Mucosa of descending colon (tissue), 3 donors: Measurements from ENCODE around the gene RNF144A. TPM values are rescaled to one million over a fixed set of nuclear protein-coding genes. Genes with fewer than 3 reads are reported as not detected.

Experiments
- ATAC-seq: fragments of 200-7000 bp; cut with Tn5 transposase; one replicate; pipeline ENCODE4 v1.9.1; 2020; ENCODE audit warnings: mild to moderate bottlenecking, moderate library complexity
- DNase-seq, 3 donors: peaks; one replicate each; pipeline ENCODE4 v3.0.0-alpha.2; 2020
- H3K36me3 ChIP-seq: fragments of 200-600 bp; one replicate; pipeline ENCODE4 v1.8.0; 2021; ENCODE audit warnings: low read depth, mild to moderate bottlenecking
- H3K4me1 ChIP-seq: fragments of 200-600 bp; one replicate; pipeline ENCODE4 v1.8.0; 2021; ENCODE audit warnings: low read depth, mild to moderate bottlenecking
- H3K4me3 ChIP-seq: fragments of 200-600 bp; one replicate; pipeline ENCODE4 v1.8.0; 2021; ENCODE audit warnings: mild to moderate bottlenecking
- H3K9me3 ChIP-seq: fragments of 200-600 bp; one replicate; pipeline ENCODE4 v1.8.0; 2021; ENCODE audit warnings: mild to moderate bottlenecking
- intact Hi-C, 2 donors: fragments of 100-400 bp; cut with DNase I in 1 of 2; cut with micrococcal nuclease in 1 of 2; formaldehyde crosslinking; loops; one replicate each; pipeline versions ENCODE4 v1.11.0 to v1.11.1; 2022; cut with DNase I, micrococcal nuclease
- total RNA-seq, 3 donors: library from RNA; stranded (reverse); fragmentation: NEBNext Ultra II Directional in 2 of 3; extraction: Animal tissue kit (Norgen Biotek cat#: 25700) in 2 of 3; gene quantifications; one replicate each; pipeline versions ENCODE4 v1.2.1 to v1.2.4, GENCODE V29; 2021 to 2023
- TF ChIP-seq, protein P1 (sequence below): fragments of 200-600 bp; IDR thresholded peaks from one replicate; pipeline ENCODE4 v1.8.0; 2022; ENCODE audit warnings: antibody characterized with exemption, mild to moderate bottlenecking
- donor health status: DM: no; HTN: no; CAD: no; lungs with moderate emphysema.
- donor health status: DM: no; HTN: no; CAD: no.
- donor health status: DM: no; HTN: yes; CAD: no.

RNF144A gene
- total RNA-seq, 3 donors from 2014 or later, result 14.3 to 18.7 (median 18.3) TPM

DNA sequence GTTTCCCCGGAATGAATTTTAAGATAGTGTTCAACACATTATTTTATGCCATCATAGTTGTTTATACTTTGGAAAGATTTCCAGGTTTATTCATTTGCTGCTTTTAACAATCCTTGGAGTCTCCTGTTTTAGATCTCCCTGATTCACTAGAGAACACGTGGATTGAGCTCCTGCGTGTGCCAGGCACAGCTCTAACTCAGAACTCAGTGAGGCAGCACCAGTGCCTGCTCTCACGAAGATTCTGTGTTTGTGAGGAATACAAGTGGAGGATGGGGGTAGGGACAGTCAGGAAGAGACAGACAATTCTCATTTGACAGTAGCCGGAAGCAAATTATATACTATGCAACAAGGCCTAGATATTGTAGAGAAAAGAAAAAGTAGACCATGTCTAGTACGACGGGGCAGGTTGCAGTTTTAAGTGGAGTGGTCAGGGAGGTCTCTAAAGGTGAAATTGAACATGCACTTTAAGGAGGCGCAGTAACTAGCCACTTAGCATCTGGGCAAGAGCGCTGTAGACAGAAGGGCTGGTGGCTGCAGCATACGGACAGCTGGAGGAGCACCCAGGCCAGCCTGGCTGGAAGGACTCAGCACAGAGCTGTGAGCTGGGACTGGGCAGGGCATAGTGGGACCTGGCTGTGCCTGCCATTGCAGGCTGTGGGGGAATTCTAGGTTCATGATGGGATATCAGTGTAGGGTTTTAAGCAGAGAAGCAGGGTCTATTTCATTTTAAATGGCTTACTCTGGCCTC is 24.3 kb downstream of the RNF144A start:
- Histone ChIP-seq H3K4me3 (no peak overlapping the region), H3K36me3 (no peaks in the 10 kb centered on the region), H3K4me1 (no peaks in the 10 kb centered on the region), H3K9me3 (no peaks in the 10 kb centered on the region)
- intact Hi-C loops, result no loop called here
- no peak for DNase-seq
- ATAC-seq, result no peak
- TF ChIP-seq, protein P1, sequence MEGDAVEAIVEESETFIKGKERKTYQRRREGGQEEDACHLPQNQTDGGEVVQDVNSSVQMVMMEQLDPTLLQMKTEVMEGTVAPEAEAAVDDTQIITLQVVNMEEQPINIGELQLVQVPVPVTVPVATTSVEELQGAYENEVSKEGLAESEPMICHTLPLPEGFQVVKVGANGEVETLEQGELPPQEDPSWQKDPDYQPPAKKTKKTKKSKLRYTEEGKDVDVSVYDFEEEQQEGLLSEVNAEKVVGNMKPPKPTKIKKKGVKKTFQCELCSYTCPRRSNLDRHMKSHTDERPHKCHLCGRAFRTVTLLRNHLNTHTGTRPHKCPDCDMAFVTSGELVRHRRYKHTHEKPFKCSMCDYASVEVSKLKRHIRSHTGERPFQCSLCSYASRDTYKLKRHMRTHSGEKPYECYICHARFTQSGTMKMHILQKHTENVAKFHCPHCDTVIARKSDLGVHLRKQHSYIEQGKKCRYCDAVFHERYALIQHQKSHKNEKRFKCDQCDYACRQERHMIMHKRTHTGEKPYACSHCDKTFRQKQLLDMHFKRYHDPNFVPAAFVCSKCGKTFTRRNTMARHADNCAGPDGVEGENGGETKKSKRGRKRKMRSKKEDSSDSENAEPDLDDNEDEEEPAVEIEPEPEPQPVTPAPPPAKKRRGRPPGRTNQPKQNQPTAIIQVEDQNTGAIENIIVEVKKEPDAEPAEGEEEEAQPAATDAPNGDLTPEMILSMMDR, result no peak

- no peak overlapping the region for H3K4me3 ChIP-seq
- TF ChIP-seq, protein P1, result no peak
- DNase-seq (no peak), ATAC-seq (no peak)
- H3K4me1 ChIP-seq, result no peaks in the 10 kb centered on the region
- intact Hi-C loops, result no loop called here
- H3K9me3 ChIP-seq, result no peaks in the 10 kb centered on the region
- H3K36me3 ChIP-seq, result no peaks in the 10 kb centered on the region
Observed at GRCh38 chr2:6942848-6943247, 25.6 kb downstream of the RNF144A start.

DNA sequence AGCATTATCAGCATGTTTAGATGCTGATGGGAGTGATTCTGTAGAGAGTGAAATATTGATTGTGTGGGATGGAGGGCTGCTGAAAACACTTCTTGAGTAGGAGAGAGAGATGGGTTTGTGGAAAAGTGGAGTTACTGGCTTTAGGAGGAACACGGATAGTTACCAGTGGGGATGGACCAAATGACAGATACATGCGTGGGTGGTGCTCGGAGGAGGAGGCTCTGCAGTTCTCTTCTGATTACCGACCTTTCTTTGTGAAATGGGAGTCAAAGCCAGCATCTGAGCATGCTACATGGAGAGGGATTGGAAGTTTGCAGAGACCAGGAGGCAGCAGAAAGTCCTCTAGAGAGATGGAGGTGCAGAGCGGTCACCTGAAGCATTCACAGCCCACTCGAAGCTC is 26.3 kb downstream of the RNF144A start:
- Histone ChIP-seq H3K36me3 (no peaks in the 10 kb centered on the region), H3K4me1 (no peaks in the 10 kb centered on the region), H3K9me3 (no peaks in the 10 kb centered on the region), H3K4me3 (no peak overlapping the region)
- DNase-seq (no peak), ATAC-seq (no peak)
- TF ChIP-seq, protein P1, result no peak
- intact Hi-C loops, result no loop called here

DNA sequence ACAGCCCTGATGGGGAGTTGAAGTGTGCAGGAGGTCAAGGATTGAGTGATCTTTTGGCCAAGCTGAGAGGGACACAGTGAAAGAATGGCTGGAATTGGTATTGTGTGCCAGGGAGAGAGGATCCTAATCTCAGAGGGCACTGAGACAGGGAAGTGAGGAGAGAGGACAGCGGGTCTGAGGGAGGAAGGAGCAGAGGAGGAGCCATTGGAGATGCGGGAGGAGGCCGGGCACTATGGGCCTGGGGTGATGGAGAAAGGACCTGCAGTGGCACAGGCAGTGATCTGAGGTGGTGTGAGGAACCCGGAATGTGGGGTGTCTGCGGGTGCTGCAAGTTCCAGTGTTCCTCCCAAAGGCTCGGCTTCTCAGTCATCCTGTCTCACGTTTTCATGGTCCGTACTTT is 26.8 kb downstream of the RNF144A start:
- no peaks in the 10 kb centered on the region for H3K9me3 ChIP-seq
- H3K4me1 ChIP-seq, result no peaks in the 10 kb centered on the region
- ATAC-seq (no peak), DNase-seq (no peak)
- intact Hi-C loops, result no loop called here
- H3K36me3 ChIP-seq, result no peaks in the 10 kb centered on the region
- H3K4me3 ChIP-seq, result no peak overlapping the region
- TF ChIP-seq, protein P1, result no peak

DNA sequence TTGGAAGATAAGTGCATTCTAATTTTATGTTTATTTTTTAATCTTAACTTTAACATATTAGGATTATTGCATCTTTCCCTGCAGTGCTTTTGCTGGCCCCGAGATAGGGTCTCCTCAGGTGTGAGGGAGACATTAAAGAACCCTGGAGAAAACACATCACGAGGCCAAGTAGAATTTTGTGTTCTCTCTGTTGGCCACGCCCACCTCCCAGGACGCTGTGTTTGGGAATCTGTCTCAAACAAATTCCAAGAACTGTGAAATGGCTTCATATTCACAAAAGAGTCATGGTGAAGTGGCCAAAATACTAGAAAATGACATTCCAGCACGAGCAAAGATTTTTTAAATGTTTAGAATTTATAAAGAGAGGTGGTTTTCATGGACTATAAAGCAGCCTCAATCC is 27.3 kb downstream of the RNF144A start:
- TF ChIP-seq, protein P1, result no peak
- ATAC-seq (no peak), DNase-seq (no peak)
- no peaks in the 10 kb centered on the region for H3K4me1 ChIP-seq
- H3K36me3 ChIP-seq, result no peaks in the 10 kb centered on the region
- H3K4me3 ChIP-seq, result no peak overlapping the region
- no peaks in the 10 kb centered on the region for H3K9me3 ChIP-seq
- intact Hi-C loops, result no loop called here
